ENCODE data around the gene RFXAP.
A peak's percentile ranks its signal among the peaks of the same experiment; 100 is the strongest.

Gene RFXAP

DNA sequence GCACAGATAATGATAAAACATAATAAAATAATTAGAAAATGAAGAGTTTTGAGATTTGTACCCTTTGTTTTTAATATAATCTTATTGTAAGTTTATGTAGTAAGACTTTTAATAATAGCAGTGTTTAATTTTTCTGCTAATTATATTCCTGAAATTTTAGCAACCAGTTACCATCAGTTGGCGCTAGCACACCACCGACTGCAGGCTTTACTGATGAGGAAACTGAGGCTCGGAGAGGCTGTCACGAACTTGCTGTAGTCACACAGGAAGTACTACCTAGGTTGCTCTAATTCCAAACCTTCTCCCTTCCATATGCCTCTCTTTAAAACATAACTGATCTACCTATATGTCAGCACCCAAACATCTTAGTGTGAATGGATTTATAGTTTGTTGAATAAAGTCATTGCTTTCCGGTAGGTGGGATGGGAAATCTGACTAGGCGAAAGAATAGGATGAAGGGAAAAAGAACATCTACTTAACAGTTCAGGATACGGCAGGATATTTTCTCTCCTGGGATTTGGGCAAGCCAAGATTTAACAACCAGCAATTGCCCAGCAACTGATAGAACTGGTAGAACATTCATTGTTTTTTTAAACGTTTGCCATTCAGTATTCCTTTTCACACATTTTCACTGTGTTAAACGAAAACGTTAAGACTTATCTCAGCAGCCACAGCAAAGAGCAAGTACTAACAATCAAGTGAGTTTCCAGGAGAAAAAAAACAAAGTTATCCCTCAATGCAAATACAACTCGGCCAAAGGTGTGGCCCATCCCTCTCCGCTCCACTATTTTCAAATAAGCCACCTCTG is 822 bp upstream of the RFXAP start:
- DNase-seq (ENCODE audit: low spot score): no peak

DNA sequence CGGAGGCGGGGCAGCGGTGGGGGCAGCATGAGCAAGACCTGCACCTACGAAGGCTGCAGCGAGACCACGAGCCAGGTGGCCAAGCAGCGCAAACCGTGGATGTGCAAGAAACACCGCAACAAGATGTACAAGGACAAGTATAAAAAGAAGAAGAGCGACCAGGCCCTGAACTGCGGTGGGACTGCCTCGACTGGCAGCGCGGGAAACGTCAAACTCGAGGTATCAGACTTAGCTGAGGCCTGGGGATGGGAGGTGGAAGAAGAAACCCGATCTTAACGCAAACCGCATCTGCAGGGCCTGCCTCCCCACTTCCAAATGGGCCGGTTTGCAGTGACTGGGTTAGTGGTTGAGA is 693 bp downstream of the RFXAP start:
- DNase-seq (ENCODE audit: low spot score): peak; percentile 25

- peak; percentile 30 for DNase-seq (ENCODE audit: low spot score)
These were observed 1.2 kb downstream of the RFXAP start for GRCh38 chr13:36820222-36820621.

DNA sequence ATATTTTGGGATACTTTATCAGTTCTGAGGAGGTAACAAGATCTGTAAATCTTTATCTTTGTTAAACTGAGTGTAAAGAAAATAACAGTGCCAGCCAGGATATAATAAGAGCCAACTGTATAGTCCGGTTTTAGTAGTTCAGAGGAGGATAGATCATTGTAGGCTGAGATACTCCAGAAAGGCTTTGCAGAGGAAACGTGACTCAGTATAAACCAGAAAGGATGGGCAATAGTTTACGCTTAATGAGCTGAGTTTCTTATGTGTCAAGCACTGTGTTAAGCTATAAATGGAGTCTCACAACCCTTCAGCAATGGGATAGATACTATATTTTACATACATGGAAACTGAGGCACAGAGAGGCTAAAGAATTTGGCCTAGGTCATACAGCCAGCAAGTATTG is 3.8 kb downstream of the RFXAP start:
- DNase-seq (ENCODE audit: low spot score): no peak

DNA sequence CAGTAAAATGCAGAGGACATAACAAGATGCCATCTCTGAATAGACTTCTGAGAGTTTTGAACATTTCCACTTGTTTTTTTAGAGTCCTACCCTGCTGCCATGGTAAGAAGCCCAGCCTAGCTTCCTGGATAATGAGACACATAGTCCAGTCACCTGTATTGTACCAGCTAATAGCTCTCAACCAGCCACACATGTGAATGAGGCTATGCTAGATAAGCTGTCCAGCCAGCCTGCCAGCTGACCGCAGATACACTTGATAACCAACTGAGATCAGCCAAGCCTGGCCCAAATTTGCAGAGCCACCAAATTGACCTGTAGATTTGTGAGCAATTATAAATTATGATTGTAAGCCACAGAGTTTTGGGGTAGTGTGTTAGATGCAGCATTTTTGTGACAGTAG is 10.7 kb downstream of the RFXAP start:
- no peak for DNase-seq (ENCODE audit: low spot score)

DNA sequence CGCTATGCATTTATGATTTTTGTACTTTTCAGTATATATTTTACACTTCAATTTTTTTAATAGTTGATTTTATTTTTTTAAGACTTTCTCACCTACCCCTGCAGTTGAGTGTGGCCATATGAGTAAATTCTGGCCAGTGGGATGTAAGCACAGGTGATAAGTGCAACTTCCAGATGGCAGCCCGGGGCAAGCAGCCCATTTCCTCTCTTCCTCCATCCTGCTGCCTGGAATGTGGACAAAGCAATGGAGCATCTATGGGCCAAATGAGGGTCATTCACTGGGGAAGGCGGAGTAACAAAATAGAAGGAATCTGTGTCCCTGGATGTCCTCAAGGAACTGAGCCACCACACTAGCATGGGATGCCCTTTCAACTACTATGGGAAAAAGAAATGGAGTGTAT is 12.3 kb downstream of the RFXAP start:
- no peak for DNase-seq (ENCODE audit: low spot score)

DNA sequence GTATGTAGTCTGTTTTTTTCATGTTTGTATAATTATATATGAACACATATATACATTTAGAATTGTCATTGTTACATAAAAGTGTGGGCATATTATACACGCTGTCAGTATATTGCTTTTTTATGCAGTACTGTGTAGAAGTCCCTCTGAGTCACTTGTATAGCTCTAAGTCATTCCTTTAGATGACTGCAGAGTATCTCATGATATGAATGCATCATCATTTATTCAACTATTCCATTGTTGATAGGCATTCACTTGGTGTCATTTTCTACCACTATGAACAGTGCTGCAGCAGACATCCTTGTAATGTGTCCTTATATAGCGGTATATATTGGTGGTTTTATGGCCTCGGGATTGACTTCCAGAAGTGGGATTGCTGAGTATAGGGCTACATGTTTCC is 15.3 kb downstream of the RFXAP start:
- DNase-seq (ENCODE audit: low spot score): no peak

DNA sequence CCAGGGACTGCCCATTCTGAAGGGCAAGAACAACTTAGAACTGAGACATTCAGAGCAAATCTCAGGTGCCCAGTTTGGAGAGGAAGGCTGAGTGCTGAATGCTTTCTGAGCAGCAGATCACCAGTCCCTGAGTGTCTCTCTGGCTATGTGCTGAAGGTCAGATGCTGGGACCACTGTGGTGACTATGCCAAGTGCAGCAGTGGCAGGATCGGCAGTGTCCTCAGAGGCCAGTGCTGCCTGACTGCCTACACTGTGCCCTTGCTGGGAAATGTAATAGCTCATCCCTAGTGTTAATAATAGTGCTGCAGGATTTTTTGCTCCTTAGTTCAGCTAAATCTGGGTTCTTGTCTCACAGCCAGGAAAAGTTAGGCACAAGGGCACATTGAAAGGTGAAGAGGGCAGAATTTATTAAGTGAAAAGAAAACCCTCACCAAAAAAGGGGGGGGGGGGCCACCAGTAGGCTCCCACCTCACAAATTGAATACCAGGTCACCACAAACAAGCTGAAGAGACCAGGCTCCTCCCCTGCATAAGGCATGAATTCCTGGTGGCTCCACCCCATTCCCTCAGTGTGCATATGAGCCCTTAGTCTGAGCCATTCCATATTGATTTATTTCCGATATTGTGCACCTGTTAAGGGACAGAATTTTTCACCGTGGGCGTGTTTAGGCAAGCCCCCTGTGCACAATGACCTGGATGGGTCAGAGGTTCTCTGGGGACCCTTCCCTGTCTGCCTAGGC is 18.5 kb downstream of the RFXAP start:
- no peak for DNase-seq (ENCODE audit: low spot score)

DNA sequence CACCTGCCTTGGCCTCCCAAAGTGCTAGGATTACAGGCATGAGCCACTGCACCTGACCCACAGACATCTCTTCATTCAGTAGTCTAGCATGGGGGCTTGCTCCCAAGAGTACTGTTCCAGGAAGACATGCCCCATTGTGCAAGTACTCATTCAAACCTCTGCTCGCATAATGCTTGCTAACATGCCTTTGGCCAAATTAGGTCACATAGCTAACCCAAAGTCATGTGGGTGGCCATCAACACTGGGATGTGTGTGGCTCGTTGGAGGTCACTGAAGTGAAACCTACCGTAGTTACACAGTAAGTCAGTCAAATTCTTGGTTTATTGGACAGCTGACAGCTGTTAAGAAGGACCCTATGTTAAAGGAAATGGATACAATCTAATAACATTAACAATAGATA is 20.3 kb downstream of the RFXAP start:
- no peak for DNase-seq (ENCODE audit: low spot score)

DNA sequence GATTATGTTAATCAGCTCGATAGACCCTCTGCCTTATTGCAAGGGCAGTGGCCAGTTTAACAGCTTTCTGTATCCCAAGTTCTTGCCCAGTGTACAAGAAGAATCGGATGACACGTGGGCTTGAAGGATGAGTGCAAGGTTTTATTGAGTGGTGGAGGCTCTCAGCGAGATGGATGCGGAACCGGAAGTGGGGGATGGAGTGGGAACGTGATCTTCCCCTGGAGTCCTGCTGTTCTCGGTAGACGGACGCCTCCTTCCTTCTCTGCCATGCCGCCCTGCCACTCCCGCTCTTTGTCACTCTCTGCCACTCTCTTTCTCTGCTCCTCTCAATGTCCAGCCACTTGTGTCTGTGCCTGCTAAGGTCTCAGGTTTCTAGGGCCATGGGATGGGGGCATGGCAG is 21.0 kb downstream of the RFXAP start:
- no peak for DNase-seq (ENCODE audit: low spot score)

GRCh38 chr13:36840718-36841250 is 21.8 kb downstream of the RFXAP start:
- no peak for DNase-seq (ENCODE audit: low spot score)

- DNase-seq (ENCODE audit: low spot score): no peak
These were observed 22.4 kb downstream of the RFXAP start for GRCh38 chr13:36841391-36841790.

DNA sequence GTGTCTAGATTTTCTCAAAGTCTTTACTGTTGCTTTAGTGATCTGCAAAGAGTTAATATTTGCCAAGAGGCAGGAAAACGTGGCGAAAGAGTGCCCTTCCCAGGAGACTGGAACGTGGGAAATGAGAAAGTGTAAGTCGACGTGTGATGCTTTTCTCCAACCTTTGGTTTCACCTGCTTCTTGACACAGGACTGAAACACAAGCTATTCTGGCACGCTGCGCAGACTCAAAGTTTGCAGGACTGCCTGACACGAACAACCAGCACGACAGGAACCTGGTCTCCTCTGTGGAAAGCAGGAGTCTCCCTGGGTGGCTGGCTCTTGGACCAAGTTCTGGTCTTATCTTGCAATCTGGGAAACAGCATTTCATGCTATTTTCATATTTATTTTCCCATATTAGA is 28.6 kb downstream of the RFXAP start:
- no peak for DNase-seq (ENCODE audit: low spot score)

DNA sequence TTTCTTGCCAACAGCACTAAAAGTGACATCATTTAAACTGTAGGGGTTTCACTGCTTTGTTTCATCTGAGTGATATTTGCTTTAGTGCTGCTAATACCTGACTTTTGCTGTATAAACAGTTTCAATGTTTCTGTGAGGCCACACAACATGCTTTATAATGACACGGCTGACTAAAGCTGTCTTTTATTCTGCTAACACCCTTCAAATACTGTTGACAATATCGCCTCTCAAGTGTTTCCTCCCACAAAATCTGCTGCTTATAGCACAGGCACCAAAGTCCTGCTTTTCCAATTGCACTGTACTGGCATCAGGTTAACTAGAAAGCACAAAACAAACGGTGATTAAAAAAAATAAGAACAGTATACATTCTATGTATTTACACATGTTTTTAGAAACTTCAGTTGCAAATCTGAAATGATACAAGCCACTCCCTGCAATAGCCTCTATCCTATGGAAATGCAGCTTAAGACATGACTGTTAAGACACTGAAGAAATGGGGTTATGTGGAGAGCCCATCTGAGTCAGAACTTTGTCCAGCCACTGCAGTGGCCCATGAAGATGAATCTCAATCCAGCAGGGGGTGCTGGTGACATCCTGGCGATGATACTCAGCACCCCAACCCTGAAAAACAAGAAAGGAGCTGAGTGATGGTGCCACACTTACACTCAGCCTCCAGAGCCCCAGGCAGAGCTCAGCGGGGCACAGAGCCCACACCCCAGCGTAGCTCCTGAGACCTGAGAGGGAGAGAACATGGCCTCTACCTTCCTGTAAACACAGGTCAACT is 29.4 kb downstream of the RFXAP start:
- no peak for DNase-seq (ENCODE audit: low spot score)

DNA sequence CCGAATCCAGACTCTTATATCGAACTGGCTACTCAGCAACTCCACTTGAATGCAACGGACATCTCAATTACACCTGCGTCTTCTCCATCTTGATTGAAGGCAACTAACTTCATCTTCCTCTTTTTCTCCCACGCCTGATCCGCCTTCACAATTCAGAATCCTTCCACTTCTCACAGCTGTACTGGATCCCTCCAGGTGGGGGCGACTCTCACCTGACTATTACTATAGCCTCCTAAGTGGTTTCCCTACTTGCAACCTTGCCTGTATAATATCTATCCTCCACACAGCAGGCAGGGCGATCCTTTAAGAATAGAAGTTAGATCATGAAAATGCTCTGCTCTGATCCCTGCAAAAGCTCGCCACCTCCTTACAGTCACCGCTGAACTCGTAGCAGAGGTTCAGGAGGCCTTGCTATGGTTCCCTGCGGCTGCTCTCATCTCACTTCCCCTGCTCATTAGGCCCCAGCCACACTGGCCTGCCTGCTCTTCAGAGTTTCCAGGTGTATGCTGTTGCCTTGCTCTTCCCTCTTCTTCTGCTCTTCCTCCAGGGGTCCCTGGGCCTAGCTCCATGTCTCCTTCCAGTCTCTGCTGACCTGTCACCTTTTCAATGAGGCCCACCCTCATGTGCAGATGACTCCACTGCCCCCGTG is 31.9 kb downstream of the RFXAP start:
- no peak for DNase-seq (ENCODE audit: low spot score)

- no peak for DNase-seq (ENCODE audit: low spot score)
These were observed 38.2 kb downstream of the RFXAP start for GRCh38 chr13:36857253-36857652.

- DNase-seq (ENCODE audit: low spot score): no peak
These were observed 39.3 kb downstream of the RFXAP start for GRCh38 chr13:36858290-36858689.

DNA sequence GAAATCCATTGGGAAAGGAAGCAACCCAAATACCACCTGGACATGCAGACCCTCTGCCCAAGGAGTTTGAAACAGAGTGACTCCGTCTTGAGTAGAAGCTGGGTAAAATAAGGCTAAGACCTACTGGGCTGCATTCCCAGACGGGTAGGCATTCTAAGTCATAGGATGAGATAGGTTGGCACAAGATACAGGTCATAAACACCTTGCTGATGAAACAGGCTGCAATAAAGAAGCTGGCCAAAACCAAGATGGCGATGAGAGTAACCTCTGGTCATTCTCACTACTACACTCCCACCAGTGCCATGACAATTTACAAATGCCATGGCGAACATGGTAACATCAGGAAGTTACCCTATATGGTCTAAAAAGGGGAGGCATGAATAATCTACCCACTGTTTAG is 40.2 kb downstream of the RFXAP start:
- DNase-seq (ENCODE audit: low spot score): no peak

DNA sequence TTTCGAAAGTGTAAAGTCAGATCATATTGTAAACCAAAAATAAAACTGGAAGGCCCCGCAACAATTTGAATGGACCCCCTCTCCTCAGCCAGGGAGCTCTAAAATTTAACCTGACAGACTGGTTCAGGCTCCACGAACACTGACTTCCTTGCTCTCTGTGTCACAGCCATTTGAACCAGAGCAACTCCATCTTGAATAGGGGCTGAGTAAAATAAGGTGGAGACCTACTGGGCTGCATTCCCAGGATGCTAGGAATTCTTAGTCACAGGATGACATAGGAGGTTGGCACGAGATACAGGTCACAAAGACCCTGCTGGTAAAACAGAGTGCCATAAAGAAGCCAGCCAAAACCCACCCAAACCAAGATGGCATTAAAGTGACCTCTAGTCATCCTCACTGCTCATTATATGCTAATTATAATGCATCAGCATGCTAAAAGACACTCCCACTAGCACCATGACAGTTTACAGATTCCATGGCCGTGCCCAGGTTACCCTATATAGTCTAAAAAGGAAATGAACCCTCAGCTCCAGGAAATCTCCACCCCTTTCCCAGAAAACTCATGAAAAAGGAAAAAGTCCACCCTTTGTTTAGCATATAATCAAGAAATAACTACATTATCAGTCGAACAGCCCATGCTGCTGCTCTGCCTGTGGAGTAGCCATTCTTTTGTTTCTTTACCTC is 43.1 kb downstream of the RFXAP start:
- no peak for DNase-seq (ENCODE audit: low spot score)

DNA sequence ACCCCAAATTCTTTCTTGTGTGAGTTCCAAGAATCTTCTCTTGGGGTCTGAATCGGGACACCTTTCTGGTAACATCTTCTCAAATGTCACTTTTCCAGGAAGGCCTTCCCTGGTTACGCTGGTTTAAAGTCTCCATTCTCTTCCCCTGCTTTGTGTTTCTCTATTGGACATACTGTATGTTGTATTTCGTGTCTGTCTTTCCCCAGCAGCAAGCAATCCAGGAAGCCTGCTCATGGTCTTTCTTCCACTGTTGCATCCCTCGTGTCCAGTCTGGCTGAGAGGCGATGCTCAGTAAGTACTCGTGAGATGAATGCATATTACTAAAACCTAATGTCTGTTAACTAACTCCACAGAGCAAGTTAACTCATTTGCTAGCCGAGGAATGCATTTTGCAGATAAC is 43.7 kb downstream of the RFXAP start:
- no peak for DNase-seq (ENCODE audit: low spot score)

DNA sequence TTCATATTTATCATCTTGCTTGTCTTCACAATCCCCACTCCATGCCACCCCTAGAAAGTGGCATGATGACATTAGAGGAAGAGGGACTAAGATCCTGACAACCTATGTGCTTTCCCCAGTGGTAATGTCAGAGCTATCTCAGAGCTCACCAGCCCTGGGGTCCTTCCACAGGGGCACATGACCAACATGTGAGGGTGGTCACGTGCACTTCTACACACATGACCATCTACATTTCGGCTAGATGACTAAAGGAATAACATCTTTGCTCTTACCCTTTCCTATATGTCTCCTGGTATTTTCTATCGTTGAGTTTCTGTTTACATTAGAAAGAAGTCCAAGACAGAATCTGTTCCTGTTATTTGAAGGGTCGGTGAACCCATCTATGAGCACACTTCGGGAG is 46.2 kb downstream of the RFXAP start:
- no peak for DNase-seq (ENCODE audit: low spot score)

GRCh38 chr13:36866232-36866631 is 47.2 kb downstream of the RFXAP start:
- DNase-seq (ENCODE audit: low spot score): no peak
